H9 (cell line): ENCODE data around the gene ECHS1. TPM values are rescaled to one million over a fixed set of nuclear protein-coding genes. Genes with fewer than 3 reads are reported as not detected.

ENCODE experiments used
- DNase-seq: peaks from one replicate; pipeline ENCODE4 v3.0.0-alpha.2; 2017
- H2AFZ ChIP-seq: one replicate; pipeline ENCODE4 v1.6.1; 2013; ENCODE audit warnings: mild to moderate bottlenecking, low read length, control low read depth, moderate library complexity
- H2AK5ac ChIP-seq: 2 replicates; pipeline ENCODE4 v1.6.1; 2013; ENCODE audit warnings: low read length, control low read depth, mixed read lengths; ENCODE audit not compliant: insufficient read length
- H2BK120ac ChIP-seq: one replicate; pipeline ENCODE4 v1.6.1; 2013; ENCODE audit warnings: low read depth, mild to moderate bottlenecking, low read length, control low read depth, inconsistent platforms; ENCODE audit not compliant: poor library complexity, severe bottlenecking
- H2BK12ac ChIP-seq: 2 replicates; pipeline ENCODE4 v1.6.1; 2013; ENCODE audit warnings: low read length, control low read depth, mixed read lengths, low read depth; ENCODE audit not compliant: insufficient read length
- H2BK15ac ChIP-seq: 2 replicates; pipeline ENCODE4 v1.6.1; 2013; ENCODE audit warnings: low read depth, low read length, control low read depth
- H2BK20ac ChIP-seq: one replicate; pipeline ENCODE4 v1.6.1; 2013; ENCODE audit warnings: low read depth, mild to moderate bottlenecking, low read length, control low read depth, inconsistent platforms; ENCODE audit not compliant: poor library complexity, severe bottlenecking
- H2BK5ac ChIP-seq: 2 replicates; pipeline ENCODE4 v1.6.1; 2013; ENCODE audit warnings: low read length, control low read depth, mixed read lengths; ENCODE audit not compliant: insufficient read length
- H3K14ac ChIP-seq: 2 replicates; pipeline ENCODE4 v1.6.1; 2013; ENCODE audit warnings: low read length, control low read depth; ENCODE audit not compliant: insufficient read depth
- H3K18ac ChIP-seq: 2 replicates; pipeline ENCODE4 v1.6.1; 2013; ENCODE audit warnings: low read depth, mild to moderate bottlenecking, mixed read lengths, low read length, control low read depth; ENCODE audit not compliant: insufficient read length
- H3K23ac ChIP-seq: 2 replicates; pipeline ENCODE4 v1.6.1; 2013; ENCODE audit warnings: low read length, control low read depth, mixed read lengths, low read depth; ENCODE audit not compliant: insufficient read length
- H3K23me2 ChIP-seq: 2 replicates; pipeline ENCODE4 v1.6.1; 2013; ENCODE audit warnings: low read depth, mild to moderate bottlenecking, mixed read lengths, low read length, control low read depth; ENCODE audit not compliant: insufficient read length, poor library complexity, severe bottlenecking
- H3K27ac ChIP-seq: 2 replicates; pipeline ENCODE4 v1.5.1; 2013; ENCODE audit warnings: low read length, control low read depth, mixed read lengths, low read depth; ENCODE audit not compliant: insufficient read length
- H3K27me3 ChIP-seq: 2 replicates; pipeline ENCODE4 v1.6.1; 2013; ENCODE audit warnings: low read length, control low read depth, inconsistent platforms; ENCODE audit not compliant: insufficient read depth
- H3K4ac ChIP-seq: 2 replicates; pipeline ENCODE4 v1.6.1; 2013; ENCODE audit warnings: low read depth, mild to moderate bottlenecking, control low read depth, inconsistent platforms, low read length, moderate library complexity
- H3K4me1 ChIP-seq: 2 replicates; pipeline ENCODE4 v1.6.1; 2013; ENCODE audit warnings: low read length, control low read depth, inconsistent platforms; ENCODE audit not compliant: insufficient read depth
- H3K4me2 ChIP-seq: 2 replicates; pipeline ENCODE4 v1.6.1; 2013; ENCODE audit warnings: low read length, control low read depth, mixed read lengths; ENCODE audit not compliant: insufficient read length, insufficient read depth
- H3K56ac ChIP-seq: 2 replicates; pipeline ENCODE4 v1.6.1; 2013; ENCODE audit warnings: low read depth, mild to moderate bottlenecking, mixed read lengths, low read length, control low read depth; ENCODE audit not compliant: insufficient read length
- H3K79me1 ChIP-seq: 2 replicates; pipeline ENCODE4 v1.6.1; 2013; ENCODE audit warnings: low read depth, mild to moderate bottlenecking, moderate library complexity, low read length, control low read depth, inconsistent platforms; ENCODE audit not compliant: insufficient read depth, poor library complexity, severe bottlenecking
- H3K79me2 ChIP-seq: 2 replicates; pipeline ENCODE4 v1.6.1; 2013; ENCODE audit warnings: low read length, control low read depth, inconsistent platforms; ENCODE audit not compliant: insufficient read depth
- H3K9ac ChIP-seq: 2 replicates; pipeline ENCODE4 v1.6.1; 2013; ENCODE audit warnings: low read length, control low read depth, mixed read lengths; ENCODE audit not compliant: insufficient read length; ENCODE audit errors: extremely low read depth
- H3K9me3 ChIP-seq: one replicate; pipeline ENCODE4 v1.6.1; 2013; ENCODE audit warnings: low read depth, low read length, inconsistent platforms; ENCODE audit not compliant: control insufficient read depth
- H3T11ph ChIP-seq: one replicate; pipeline ENCODE4 v1.6.1; 2013; ENCODE audit warnings: mild to moderate bottlenecking, low read length, control low read depth, inconsistent platforms
- H4K20me1 ChIP-seq: one replicate; pipeline ENCODE4 v1.6.1; 2013; ENCODE audit not compliant: control insufficient read depth, insufficient read length, insufficient read depth
- H4K5ac ChIP-seq: 2 replicates; pipeline ENCODE4 v1.6.1; 2013; ENCODE audit warnings: low read depth, mild to moderate bottlenecking, mixed read lengths, low read length, control low read depth; ENCODE audit not compliant: insufficient read length
- H4K8ac ChIP-seq: replicated peaks from 2 replicates; pipeline ENCODE4 v1.6.1; 2013; ENCODE audit warnings: low read length, control low read depth, mixed read lengths, low read depth; ENCODE audit not compliant: insufficient read length
- H4K91ac ChIP-seq: 2 replicates; pipeline ENCODE4 v1.6.1; 2013; ENCODE audit warnings: low read depth, mild to moderate bottlenecking, moderate library complexity, mixed read lengths, low read length, control low read depth; ENCODE audit not compliant: insufficient read length
- H3K27ac Mint-ChIP-seq, 3 experiments: 2 replicates in 2 of 3; 3 replicates in 1 of 3; pipeline ENCODE4 v1.8.0; 2020 to 2021; ENCODE audit warnings: mixed read lengths in 3 of 3, mild to moderate bottlenecking in 1 of 3, moderate library complexity in 1 of 3
- H3K27me3 Mint-ChIP-seq: 2 replicates; pipeline ENCODE4 v1.8.0; 2021; ENCODE audit warnings: low read depth, mild to moderate bottlenecking, moderate library complexity, mixed read lengths
- H3K36me3 Mint-ChIP-seq, 3 experiments: 2 replicates in 2 of 3; 3 replicates in 1 of 3; pipeline ENCODE4 v1.8.0; 2020 to 2021; ENCODE audit warnings: low read depth in 3 of 3, mixed read lengths in 3 of 3; ENCODE audit not compliant: insufficient read depth in 1 of 3
- H3K4me1 Mint-ChIP-seq, 2 experiments: 2 replicates each; pipeline ENCODE4 v1.8.0; 2020; ENCODE audit warnings: mixed read lengths in 2 of 2
- H3K4me3 Mint-ChIP-seq, 2 experiments: 2 replicates in 1 of 2; 3 replicates in 1 of 2; pipeline ENCODE4 v1.8.0; 2020 to 2021; ENCODE audit warnings: mild to moderate bottlenecking in 2 of 2, mixed read lengths in 2 of 2, moderate library complexity in 1 of 2
- H3K9me3 Mint-ChIP-seq, 2 experiments: 2 replicates in 1 of 2; 3 replicates in 1 of 2; pipeline ENCODE4 v1.8.0; 2020; ENCODE audit warnings: mild to moderate bottlenecking in 2 of 2, mixed read lengths in 2 of 2, moderate library complexity in 1 of 2
- WGBS: extraction: QIAGEN DNeasy Blood & Tissue Kit; methylation state at CpG from one replicate; pipeline ENCODE4 v1.1.7; 2013; ENCODE audit warnings: missing lambda C conversion rate, low lambda C conversion rate, mixed read lengths; ENCODE audit not compliant: insufficient read length; ENCODE audit errors: extremely low coverage; 5-methylcytosine and 5-hydroxymethylcytosine counted together
- total RNA-seq: library from RNA; stranded (reverse); gene quantifications from 2 replicates; pipeline ENCODE4 v1.2.1, GENCODE V29; 2021
- TF ChIP-seq, protein P1 (sequence below): fragments of 200-600 bp; sonication (generic); conservative IDR thresholded peaks from 3 replicates; pipeline ENCODE4 v1.8.0; 2021; ENCODE audit warnings: antibody characterized with exemption, mild to moderate bottlenecking

Gene ECHS1
- total RNA-seq, 1 experiment from 2014 or later = 94.1 TPM

DNA sequence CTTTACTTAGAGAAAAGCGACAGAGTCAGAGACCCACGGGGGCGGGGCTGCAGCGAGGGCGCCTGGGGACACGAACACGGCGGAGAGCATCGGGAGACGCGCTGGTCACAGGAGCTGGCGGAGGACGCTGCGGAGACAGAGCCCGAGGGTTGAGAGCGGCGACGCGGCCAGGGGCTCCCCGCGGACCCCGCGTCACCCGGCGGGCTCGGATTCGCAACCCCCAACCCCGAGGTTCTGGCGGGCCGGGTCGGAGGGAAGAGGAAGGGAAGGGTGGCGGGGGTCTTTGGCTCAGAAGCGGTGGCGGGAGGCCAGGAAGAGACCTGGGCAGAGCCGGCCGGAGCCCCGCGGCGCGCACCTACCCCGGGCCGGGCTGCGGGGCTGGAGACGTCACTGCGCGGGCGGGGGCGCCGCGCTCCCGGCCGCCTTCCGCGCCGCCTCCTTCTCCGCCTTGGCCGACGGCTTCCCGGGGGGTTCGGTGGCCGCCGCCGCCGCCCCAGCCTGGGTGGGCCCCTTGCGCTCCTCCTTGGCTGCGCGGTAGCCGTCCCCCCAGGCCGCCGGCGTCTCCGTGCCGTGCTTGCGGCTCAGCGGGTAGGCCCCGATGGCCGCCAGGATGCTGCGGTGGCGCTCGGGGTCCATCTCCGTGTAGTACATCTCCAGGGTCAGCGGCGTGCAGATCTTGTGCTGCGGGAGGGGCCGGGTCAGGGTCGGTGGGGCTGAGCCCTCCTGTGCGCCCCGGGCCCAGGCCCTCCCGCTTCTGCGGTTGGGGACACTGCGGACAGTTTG, 47.5 kb downstream of the ECHS1 start:
- Histone ChIP-seq H3K27ac (no peak overlapping the region), H4K20me1 (no peaks in the 10 kb centered on the region), H2BK5ac (no peak overlapping the region), H2AK5ac (no peak overlapping the region), H3K18ac (peak overlapping the region; percentile 34), H3K23ac (no peak overlapping the region), H3K4me1 (no peaks in the 10 kb centered on the region; the same call in 1 of the 2 replicates), H4K91ac (no peak overlapping the region), H2BK20ac (no peak overlapping the region), H3K79me2 (no peaks in the 10 kb centered on the region), H3K56ac (no peak overlapping the region), H2BK120ac (no peak overlapping the region), H3T11ph (no peak overlapping the region), H3K9ac (no peak overlapping the region), H3K14ac (peak overlapping the region; percentile 90), H2BK12ac (no peak overlapping the region), H3K27me3 (peaks cover 13% of the 10 kb centered on the region; the same call in 1 of the 2 replicates), H3K4ac (no peak overlapping the region), H4K8ac (no peak overlapping the region), H3K79me1 (no peaks in the 10 kb centered on the region), H4K5ac (no peak overlapping the region), H3K23me2 (peaks cover 19% of the 10 kb centered on the region), H3K9me3 (no peaks in the 10 kb centered on the region), H2BK15ac (no peak overlapping the region; the same call in 1 of the 2 replicates), H2AFZ (no peak overlapping the region), H3K4me2 (peak overlapping the region; percentile 70)
- peaks cover 65% of the 10 kb centered on the region for H3K27me3 Mint-ChIP-seq
- peak overlapping the region; percentile 69 to 83 for H3K4me3 Mint-ChIP-seq
- H3K4me1 Mint-ChIP-seq = peaks cover 14 to 28% of the 10 kb centered on the region in 2 experiments
- H3K27ac Mint-ChIP-seq = no peak overlapping the region
- no CpG with 5 or more reads among the region's 91 CpGs for WGBS
- H3K36me3 Mint-ChIP-seq = no peaks in the 10 kb centered on the region; a peak in 1 of 7 replicates
- DNase-seq = no peak
- H3K9me3 Mint-ChIP-seq = 0 out of 5 replicates have a peak, but pooled peaks cover 0 to 2% of the 10 kb centered on the region in 2 experiments
- TF ChIP-seq, protein P1, sequence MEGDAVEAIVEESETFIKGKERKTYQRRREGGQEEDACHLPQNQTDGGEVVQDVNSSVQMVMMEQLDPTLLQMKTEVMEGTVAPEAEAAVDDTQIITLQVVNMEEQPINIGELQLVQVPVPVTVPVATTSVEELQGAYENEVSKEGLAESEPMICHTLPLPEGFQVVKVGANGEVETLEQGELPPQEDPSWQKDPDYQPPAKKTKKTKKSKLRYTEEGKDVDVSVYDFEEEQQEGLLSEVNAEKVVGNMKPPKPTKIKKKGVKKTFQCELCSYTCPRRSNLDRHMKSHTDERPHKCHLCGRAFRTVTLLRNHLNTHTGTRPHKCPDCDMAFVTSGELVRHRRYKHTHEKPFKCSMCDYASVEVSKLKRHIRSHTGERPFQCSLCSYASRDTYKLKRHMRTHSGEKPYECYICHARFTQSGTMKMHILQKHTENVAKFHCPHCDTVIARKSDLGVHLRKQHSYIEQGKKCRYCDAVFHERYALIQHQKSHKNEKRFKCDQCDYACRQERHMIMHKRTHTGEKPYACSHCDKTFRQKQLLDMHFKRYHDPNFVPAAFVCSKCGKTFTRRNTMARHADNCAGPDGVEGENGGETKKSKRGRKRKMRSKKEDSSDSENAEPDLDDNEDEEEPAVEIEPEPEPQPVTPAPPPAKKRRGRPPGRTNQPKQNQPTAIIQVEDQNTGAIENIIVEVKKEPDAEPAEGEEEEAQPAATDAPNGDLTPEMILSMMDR = no peak
